ENCODE results near the gene C2CD3.
A peak's percentile ranks its signal among the peaks of the same experiment; 100 is the strongest.

The C2CD3 gene

DNA sequence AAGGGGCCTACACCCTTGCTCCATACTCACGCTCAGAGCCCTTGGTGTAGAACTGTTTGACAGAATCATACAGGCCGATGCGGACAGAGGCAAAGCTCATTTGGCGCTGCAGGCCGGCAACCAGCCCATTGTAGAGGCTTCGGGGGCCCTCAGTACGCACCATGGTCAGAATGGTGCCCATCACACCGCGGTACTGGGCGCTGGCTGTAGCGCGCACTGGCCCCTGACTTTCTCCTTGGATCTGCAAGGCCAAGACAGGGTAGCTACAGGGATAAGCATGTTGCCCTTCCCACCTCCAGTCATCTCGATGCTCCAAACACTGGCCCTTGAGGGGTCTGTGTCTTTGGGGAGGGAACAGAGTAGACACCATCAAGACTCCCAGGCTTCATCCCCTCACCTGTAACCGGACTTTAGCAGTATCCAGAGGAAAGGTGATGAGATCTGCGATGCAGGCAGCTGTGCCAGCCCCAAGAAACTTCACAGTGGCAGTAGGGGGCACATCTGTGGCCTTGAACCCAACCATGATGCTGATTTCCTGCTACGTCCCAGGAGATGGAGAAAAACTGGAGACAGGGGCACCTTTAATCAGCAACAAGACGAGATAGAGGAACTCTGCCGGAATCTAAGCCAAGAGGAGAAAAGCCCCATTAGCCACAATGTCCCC, 192.8 kb downstream of the C2CD3 start:
- DNase-seq, result no peak

DNA sequence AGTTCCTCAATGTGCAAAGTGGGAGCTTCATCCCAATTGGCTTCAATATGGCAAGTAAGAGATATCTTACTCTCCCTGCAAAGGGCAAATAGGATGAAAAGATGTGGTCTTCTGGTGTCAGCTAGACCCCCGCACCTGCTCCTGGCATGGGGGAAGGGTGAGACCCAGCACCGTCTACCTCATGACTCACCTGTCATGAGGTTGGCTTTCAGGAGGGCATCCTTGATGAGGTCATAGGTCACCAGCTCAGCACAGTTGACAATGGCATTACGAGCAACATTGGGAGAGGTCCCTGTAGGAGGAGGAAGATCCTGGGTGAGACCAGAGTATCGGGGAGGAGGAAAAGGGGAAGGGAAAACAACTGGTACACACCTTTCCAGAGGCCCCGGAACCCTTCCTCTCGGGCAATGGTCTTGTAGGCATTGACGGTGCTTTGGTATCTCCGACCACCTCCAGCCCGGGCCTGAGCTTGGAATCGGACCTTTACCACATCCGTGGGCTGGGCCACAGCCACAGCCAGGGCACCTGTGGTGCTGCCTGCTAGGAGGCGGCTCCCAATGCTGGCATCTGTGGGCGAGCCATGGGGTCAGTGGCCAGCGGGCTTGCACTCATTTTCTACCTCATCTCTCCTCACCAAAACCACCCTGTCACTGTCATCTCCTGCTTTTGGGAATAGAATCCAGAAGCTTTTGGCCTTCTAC, 194.2 kb downstream of the C2CD3 start:
- no peak for DNase-seq

DNA sequence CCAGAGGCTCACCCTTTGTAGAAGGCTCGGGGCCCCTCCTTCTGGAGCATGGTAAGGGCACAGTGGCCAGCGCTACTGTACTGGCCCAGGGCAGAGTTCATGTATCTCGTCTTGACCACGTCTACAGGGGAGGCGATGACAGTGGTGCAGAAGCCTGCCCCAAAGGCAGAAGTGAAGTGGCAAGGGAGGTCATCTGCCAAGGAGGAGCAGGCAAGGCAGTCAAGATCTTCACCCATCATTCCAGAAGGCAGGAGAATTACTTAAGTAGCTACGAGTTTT, 195.4 kb downstream of the C2CD3 start:
- DNase-seq, result no peak

DNA sequence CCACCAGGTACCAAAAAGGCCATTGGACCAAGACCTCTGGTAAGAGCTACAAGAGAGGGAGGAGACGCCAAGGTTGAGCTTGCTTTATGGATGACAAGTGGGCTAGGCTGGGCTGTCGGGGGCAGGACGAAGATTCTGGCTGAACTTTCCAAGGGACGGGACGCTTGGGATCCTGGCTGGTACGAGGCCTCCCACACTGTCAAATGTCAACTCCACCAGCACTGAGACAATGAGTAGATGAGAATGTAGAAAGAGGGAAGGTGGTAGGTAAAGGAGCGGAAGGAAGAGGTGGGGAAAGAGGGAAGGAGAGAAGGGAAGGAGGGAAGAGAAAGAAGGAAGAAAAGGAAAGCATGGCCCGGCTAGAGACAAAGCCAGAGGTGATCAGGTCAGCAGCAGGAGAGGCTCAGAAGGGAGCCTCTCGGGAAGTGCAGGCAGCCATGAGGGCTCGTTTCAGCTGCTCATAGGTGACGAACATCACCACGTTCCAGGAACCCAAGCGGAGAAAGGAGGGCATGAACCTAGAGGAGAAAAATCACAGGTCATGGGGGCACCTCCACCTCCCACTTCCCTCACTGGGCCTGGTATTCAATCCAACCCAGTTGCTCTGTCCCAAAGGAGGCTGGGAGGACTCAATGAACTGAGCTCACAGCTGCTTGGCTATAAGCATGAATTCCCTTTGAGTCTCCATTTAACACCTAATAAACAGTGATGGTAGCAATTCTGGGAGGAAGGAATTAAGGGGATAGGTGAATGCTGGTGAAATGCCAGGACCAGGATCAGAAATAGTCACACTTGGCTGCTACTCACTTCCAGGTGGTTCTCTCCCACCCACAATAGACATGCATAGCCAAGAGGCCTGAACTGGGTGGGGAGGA, 196.0 kb downstream of the C2CD3 start:
- DNase-seq, result no peak

DNA sequence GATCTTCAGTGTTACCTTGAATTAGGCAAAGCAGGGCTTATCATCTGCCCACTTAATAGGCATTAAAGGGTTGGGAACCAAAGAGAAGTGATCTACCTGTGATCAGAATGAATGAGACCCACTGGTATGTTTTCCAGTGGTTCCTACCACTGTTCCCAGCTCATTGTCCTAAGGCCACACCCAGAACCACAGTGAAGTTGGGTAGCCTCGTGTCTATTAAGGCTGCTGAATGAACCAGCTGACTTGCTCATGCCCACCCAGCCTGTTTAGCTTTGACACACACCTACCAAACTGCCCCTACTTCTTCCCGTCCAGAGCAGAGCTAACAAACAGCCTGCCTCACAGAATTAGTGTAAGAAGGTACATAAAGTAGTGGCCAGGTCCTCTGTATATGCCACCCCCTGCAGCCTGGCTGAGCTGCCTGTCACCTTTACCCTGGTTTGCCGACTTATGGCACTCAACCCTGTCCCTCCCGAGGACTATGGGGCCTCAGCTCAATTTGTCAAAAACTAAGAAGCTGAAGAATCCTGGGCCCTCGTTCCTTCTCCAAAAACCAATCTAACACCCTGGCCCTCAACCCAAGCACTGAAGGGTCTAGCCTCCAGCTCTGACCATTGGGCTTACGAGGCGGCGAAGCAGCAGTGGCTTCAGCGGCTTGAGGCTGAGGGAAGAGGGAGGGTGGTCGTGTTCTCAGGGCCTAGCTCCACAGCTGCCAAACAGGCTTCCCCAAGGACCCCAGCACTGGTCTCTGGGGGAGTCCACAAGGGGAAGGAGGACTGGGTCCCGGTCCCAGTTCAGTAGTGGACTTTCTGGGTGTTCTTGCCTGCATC, 198.0 kb downstream of the C2CD3 start:
- DNase-seq, result no peak

DNA sequence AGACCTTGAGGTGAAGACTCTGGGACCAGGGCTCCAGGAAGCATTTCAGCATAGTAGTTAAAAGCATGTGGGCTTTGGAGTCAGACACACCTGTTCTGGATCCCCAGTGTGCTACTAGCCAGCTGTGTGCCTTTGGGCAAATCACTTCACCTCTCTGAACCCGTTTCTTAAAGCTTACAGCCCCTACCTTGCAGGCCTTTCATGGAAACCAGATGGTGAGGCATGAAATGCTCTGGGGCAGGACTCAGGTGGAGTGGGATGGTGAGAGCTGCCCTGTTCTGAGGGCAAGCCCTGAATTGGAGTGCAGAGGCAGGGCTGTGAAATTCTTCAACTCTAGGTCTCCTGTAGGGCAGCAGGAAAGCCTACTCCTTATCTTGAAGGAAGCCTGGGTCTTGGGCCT, 198.6 kb downstream of the C2CD3 start:
- DNase-seq, result no peak

DNA sequence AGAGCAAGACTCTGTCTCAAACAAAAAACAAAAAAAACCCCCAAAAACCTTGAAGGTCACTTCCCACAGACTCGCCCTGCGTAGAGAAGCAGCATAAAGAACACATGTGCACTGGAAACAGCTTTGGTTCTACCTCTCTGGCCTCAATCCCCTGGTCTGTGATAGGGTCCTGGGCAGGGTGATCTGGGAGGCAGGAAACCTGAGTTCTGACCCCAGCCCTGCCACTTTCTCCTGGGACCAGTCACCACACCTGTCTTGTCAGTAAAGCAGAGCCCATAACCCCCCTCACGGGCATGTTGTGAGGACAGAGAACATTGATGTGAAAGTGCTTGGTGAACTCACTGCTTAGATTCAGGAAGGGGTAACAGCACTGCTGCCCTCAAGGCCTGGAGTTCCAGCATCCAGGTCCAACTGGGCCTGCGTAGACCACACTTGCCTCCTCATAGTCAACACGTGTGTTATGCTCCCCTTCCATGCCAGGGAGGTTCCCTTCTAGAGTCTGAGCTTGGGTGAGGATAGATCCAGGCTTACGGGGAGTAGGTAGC, 199.6 kb downstream of the C2CD3 start:
- no peak for DNase-seq

DNA sequence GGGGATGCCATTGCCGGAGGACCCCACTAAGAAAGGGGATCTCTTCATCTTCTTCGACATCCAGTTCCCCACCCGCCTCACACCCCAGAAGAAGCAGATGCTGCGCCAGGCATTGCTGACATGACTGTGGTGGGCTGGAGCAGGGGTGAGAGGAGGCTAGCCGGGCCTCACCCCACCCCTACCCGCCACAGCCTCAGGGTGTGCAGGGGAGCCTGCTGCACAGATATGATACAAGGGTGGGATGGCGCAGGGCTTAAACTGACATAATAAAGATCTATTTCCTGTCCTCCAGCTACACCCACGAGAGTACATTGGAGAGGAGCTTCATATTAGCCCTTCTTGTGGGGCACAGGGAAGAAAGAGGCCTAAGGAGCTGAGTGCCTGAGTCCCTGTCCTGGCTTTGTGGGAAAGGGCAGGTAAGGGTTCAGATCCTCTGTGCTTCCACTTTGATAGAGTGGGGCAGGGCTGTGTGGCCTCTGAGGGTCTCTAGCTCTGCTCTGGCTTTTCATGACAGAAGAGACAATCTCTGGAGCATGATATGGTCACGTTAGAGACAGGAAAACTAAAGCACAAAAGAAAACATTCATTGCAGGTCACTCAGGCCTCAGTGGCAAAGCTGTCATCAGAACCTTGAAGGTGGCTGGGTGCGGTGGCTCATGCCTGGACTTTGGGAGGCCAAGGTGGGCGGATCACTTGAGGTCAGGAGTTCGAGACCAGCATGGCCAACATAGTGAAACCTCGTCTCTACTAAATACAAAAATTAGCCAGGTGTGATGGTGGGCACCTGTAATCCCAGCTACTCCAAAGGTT, 200.6 kb downstream of the C2CD3 start:
- DNase-seq, result no peak

DNA sequence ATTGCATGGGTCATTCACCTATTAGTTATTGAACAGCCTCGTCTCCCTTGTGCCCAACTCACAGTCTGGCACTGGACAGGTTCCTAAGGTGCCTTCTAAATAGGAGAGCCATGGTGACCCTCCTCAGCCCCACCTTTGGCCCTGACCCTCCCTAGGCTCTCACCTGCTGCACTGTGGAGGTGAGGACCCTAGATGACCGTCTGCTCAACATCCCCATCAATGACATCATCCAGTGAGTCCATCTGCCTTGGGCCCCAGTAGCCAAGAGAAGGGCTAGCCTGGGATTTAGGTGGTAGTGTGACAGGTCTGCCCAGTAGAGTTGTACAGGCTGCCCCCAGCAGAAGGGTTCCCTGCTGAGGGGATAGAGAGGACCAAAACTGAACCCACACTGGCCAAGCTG, 201.7 kb downstream of the C2CD3 start:
- DNase-seq, result no peak

DNA sequence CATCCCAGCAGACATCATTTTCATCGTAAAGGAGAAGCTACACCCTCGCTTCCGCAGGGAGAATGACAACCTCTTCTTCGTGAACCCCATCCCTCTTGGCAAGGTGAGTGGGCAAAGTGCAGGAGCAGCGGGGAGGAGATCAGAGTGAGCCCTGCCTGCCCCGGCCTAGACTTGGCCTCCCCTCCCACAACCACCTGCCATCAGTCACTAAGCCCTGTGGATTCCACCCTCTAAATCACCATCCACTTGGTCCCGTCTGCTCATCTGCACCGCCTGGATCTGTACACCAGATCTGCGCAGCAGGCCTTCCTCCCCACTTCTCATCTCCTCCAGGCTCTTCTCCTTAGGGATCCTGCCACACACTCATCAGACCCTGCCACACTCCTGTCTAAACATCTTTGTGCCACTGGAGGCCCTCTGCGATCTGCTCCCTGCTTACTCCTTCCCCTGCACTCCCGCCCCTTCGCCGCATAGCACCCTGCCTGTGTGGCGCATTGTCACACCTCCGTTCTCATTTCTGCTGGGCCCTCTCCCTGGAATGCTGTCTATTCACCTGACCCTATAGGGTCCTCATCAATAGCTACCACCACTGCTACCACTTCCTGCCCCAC, 202.3 kb downstream of the C2CD3 start:
- no peak for DNase-seq

DNA sequence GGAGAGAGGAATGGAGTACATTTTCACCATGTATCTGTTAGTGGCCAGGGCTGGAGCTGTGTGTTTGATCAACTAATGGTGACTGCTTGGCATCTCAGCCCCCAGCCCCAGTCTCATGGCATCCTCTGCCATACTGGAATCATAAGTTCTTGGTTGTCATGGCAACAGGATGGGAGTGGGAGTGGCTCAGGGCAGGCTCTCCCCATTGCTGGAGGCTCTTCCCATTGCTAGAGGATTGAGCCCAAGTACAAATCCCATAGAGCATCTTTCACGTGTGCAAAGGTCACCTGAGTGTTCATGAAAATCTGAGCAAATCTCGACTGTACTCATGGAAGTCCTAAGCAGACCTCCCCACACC, 205.1 kb downstream of the C2CD3 start:
- no peak for DNase-seq

DNA sequence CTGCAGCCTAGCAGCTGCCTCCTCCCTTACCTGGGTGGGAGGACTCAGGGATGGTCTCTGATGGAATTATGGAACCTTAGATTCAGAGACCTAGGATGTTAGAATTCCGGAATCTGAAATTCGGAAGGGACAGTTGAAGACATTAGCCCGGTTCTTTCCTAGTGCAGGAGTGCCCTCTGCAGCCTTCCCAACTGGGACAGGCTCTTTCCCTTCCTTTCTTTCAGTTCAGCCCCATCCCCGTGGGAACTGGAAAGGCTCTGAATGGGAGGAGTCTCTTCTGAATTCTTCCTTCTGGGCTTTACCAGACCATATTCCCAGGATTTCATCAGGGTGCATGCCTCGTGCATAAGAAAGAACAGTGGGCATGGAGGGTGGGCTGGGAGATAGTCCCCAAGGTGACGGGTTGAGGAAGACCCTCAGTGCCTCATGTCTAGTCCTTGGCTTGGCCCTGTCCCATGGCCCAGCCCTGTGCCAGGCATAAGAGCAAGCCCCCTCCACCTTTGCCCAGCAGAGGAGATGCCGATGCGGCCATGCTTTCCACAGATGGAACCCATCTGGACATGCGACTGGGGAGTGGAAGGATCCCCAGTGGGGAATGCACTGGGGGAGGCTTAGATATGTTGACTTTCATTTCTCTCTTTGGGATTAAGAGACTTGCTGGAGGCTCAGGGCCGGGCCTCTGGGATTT, 205.6 kb downstream of the C2CD3 start:
- DNase-seq, result peak; percentile 32

DNA sequence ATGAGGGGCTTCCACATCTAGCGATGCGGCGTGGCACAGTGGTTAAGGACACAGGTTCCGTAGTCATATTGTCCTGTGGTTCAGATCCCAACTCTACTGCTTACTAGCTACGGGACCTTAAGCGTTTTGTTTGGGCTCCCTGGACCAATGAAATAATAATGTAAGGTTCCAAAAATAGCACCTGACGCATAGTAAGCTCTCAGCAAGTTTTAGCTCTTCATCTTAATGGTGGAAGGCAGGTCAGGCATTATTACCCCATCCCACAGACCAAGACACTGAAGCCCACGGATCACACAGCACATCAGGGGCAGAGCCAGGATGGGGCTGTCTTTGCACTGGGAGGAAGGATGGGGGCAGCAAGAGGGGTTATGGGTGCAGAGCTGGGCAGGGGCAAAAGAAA, 206.9 kb downstream of the C2CD3 start:
- DNase-seq, result no peak
